ENCODE data around the gene PRLH.
"Not testable (repeated sequence)": the region's sequence is repeated elsewhere in the genome, so short reads cannot be mapped to it uniquely, and the experiment has no call there.

The PRLH gene

DNA sequence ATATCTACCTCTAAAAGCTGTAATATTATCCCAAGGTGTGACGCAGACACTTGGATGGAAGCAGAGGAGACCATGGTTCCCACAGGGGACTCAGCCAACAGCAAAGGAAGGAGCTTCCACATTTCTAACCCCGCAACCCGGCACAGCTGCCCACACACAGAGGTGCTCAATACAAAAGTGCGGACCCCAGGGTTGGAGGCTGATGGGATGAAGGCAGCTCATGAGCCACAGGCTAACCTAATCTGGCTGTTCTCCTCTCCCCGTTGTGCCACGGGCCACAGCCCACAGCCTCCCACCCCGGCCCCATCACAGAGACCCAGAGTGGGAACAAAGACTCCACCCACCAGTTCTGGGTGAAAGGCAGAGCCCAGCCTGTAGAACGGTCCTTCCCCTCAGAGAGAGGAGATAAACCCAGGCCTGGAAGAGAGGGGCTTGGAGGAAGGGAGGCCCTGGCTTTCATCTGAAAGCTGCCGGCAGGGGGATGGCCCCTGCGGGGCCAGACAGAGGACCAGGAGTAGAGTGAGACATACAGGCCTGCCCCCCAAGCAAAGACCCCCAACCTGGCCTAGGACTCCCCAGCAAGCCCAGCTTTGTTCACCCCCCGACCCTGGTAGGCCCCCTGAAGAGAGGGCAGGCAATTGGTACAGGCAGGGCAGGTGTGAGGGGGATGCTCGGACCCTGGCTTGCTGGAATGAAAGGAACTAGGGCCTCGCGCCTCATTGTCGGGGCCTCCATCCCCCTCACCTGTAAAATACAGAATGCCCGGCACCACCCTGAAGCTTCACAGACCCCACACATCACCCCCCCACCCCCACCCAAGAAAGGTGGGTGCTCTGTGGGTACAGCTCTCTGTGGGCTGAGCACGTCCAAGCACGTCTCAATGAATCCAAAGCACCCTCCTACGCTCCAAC, 17.3 kb downstream of the PRLH start:
- no peak for DNase-seq

GRCh38 chr2:237585590-237586221, 19.3 kb downstream of the PRLH start:
- DNase-seq: no peak

GRCh38 chr2:237588044-237588696, 21.8 kb downstream of the PRLH start:
- DNase-seq: no peak

- DNase-seq: peak; percentile 27
These were observed 24.1 kb downstream of the PRLH start, which contains the start of gene RAB17 for GRCh38 chr2:237590272-237591140. RAB17 (minus strand) TSS chr2:237590734; CDS start chr2:237586154, 4,580 bp downstream.

- peak; percentile 7 for DNase-seq
These were observed 24.9 kb downstream of the PRLH start for GRCh38 chr2:237591141-237591881.

DNA sequence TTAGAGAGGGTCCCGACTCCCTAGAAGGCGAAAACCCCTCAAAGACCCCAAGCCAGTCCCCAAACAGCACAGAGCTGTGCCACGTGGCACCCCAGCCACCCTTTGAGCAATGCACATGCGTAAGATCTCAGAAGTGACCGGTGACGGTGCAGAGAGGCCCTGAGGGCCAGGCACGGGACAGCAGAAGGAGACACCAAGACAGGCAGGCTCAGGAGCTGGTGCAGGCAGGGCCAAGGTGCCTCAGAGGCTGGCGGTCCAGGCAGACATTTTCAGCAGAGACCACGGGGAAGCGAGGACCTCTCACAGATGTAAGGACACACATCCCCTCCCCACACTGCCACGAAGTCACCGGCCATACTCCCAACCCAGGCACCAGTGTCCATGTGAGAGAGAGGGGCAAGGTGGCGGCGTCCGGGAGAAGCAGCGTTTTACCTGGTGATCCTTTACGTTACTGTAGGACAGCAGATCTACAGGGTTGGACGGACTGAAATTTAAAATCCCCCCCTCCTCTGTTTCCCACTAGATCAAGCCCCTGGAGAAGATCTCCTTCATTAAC, 26.1 kb downstream of the PRLH start:
- DNase-seq: no peak

GRCh38 chr2:237593036-237593435, 26.7 kb downstream of the PRLH start:
- no peak for DNase-seq

DNA sequence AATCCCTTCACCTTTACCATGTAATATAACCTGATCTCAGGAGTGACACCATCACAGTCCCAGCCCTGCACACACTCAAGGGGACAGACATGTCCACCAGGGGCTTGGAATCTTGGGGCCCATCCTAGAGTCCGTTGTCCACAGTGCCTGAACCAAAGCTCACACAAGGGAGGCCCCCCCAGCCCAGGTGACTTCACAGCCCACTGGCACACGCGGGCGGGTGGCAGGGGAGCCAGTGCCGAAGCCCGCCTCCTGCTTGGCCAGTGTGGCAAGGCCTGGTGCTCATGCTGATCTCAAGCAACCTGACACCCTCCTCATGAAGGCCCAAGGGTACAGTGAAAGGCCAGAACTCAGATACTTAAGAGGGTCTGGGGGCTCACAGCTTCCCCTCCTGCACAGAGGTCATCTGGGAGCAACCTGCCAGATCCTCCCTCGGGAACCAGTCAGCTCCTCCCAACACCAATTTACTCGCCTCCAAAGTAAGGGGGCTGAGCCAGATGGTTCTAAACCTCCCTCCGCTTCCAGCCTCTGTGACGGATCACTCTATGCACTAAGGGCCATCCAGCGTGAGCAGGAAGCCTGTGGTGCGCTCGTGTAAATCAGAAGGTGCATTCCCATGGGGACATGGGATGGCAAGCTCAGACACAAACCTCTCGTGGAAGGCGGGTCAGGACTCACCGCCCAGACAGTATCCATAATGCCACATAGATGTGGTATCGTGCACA, 27.4 kb downstream of the PRLH start:
- DNase-seq: no peak

DNA sequence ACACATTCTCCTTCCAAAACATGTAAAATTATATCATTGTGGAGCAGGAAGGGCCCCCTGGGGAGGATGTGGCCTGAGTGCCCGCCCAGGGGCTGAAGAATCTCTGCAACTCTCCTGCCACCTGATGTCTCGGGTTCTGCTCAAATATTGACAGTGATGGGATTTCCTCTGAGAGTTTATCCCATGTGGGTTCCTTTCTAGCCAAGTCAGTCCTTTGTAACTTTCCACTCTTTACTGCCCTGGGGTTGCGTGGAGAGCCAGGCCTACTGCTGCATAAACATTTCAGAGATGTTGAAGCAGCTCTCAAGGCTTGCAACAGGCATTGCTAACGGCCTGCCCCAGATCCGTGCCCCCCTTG, 28.1 kb downstream of the PRLH start:
- DNase-seq: no peak

DNA sequence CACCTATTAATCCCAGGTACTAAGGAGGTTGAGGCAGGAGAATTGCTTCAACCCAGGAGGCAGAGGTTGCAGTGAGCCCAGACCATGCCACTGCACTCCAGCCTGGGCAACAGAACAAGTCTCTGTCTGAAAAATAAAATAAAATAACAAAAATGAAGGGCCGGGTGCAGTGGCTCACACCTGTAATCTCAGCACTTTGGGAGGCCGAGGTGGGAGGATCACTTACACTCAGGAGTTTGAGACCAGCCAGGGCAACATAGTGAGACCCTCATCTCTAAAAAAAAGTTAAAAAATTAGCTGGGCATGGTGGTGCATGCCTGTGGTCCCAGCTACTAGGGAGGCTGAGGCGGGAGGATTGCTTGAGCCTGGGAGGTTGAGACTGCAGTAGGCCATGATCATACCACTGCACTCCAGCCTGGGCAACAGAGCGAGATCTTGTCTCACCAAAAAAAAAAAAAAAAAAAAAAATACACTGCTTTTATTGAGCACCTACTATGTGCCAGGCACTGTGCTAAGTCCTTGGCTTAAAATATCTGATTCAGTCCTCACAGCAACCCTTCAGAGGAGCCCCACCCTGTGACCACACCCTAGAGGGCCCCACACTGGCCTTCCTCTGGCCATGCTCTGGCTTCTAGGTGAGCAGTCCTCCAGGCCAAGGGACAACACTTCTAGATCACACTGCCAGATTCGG, 29.6 kb downstream of the PRLH start:
- not testable (repeated sequence) for DNase-seq

- DNase-seq: no peak
These were observed 30.3 kb downstream of the PRLH start for GRCh38 chr2:237596520-237597195.

DNA sequence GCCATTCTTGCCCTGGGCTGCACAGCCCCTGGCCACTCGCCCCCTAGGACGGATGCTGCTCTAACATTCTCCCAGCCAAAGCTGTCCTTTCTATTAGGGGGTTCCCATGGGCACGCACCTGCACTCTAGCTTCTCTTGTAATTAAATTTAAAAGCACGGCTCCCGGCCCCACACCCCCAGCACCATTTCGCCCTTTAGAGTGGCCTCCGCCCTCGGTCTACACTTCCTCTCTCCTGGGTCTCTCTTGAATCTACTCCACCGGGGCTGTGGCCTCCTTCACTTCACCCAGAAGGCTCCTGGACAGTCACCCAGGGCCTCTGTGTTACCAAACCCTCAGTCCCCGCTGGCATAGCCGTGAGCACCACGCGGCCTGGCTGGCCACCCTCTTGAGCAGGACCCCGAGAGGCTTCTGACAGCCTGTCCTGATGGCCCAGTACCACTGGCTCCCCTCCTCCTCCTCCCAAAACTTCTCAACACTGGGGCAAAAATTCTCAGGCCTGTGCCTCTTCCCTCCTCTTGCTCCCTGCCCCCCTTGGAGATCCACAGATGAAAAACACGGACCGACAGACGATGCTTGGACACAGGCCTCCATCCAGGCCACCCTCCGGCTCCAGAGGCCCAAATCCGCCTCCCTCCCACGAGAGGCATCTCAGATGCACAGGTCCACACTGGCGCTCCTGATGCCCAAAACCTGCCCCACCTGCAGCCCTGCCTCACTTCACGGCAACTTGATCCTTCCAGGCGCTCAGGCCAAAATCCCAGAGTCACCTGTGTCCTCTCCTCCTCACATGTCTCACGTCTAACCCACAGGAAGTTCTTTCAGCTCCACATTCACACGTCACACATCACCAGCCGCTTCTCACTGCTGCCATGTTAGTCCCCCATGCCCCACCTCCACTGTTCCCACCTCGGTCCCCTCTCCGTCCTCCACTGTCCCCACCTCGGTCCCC, 31.1 kb downstream of the PRLH start:
- no peak for DNase-seq

- DNase-seq: no peak
These were observed 32.3 kb downstream of the PRLH start for GRCh38 chr2:237598468-237599208.

GRCh38 chr2:237599465-237600110, 33.2 kb downstream of the PRLH start:
- DNase-seq: no peak

GRCh38 chr2:237600205-237600846, 34.0 kb downstream of the PRLH start:
- DNase-seq: peak; percentile 60

- DNase-seq: no peak
These were observed 35.2 kb downstream of the PRLH start for GRCh38 chr2:237601453-237602116.

Measured in RPMI8226 (cell line).